Measurements from ENCODE around the gene NMT1. TPM values are rescaled to one million over a fixed set of nuclear protein-coding genes. Genes with fewer than 3 reads are reported as not detected.

The NMT1 gene
- total and polyA plus RNA-seq, 2 of the 13 experiments (the other 11 are each of a cell fraction or from before 2014, with no cell fraction given) = 75.7 to 142 TPM

DNA sequence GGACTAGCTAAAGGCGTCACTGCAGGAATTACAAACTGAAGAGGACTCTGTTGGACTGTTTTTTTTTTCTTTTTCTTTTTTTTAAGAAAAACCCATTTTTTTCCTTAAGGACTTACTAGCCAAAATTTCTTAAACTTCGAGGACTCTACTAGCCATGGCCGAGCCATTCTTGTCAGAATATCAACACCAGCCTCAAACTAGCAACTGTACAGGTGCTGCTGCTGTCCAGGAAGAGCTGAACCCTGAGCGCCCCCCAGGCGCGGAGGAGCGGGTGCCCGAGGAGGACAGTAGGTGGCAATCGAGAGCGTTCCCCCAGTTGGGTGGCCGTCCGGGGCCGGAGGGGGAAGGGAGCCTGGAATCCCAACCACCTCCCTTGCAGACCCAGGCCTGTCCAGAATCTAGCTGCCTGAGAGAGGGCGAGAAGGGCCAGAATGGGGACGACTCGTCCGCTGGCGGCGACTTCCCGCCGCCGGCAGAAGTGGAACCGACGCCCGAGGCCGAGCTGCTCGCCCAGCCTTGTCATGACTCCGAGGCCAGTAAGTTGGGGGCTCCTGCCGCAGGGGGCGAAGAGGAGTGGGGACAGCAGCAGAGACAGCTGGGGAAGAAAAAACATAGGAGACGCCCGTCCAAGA lies 88.0 kb downstream of the NMT1 start (continued):
- TF ChIP-seq, protein P1, sequence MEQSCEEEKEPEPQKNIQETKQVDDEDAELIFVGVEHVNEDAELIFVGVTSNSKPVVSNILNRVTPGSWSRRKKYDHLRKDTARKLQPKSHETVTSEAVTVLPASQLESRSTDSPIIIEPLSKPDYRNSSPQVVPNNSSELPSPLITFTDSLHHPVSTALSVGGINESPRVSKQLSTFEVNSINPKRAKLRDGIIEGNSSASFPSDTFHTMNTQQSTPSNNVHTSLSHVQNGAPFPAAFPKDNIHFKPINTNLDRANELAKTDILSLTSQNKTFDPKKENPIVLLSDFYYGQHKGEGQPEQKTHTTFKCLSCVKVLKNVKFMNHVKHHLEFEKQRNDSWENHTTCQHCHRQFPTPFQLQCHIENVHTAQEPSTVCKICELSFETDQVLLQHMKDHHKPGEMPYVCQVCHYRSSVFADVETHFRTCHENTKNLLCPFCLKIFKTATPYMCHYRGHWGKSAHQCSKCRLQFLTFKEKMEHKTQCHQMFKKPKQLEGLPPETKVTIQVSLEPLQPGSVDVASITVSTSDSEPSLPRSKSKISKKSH (CRISPR knock-in tag; IDR thresholded peaks at IDR 0.05; ENCODE audit: borderline replicate concordance) = no peak
- TF ChIP-seq ZNF670 (CRISPR knock-in tag; IDR thresholded peaks at IDR 0.05; ENCODE audit: borderline replicate concordance) (0 out of 2 replicates have a peak, but pooled peaks have one; percentile 41), ZNF660 (CRISPR knock-in tag; IDR thresholded peaks at IDR 0.05; ENCODE audit: borderline replicate concordance, low read depth) (no peak), RFXAP (CRISPR knock-in tag; IDR thresholded peaks at IDR 0.05; ENCODE audit: borderline replicate concordance) (peak; percentile 64; the same call in 1 of the 2 replicates), ZNF121 (CRISPR knock-in tag; IDR thresholded peaks at IDR 0.05) (no peak), ZNF335 (CRISPR knock-in tag; IDR thresholded peaks at IDR 0.05) (0 out of 2 replicates have a peak, but pooled peaks have one; percentile 6), TARDBP (CRISPR knock-in tag; IDR thresholded peaks at IDR 0.05) (peak; percentile 77; the same call in 1 of the 2 replicates), ZSCAN9 (CRISPR knock-in tag; IDR thresholded peaks at IDR 0.05; ENCODE audit: borderline replicate concordance) (peak; percentile 72), ZNF333 (CRISPR knock-in tag; IDR thresholded peaks at IDR 0.05; ENCODE audit: borderline replicate concordance) (no peak; the same call in 1 of the 2 replicates), ZBTB7A (CRISPR knock-in tag; IDR thresholded peaks at IDR 0.05) (peak; percentile 46; the same call in 1 of the 2 replicates), HOXA3 (CRISPR knock-in tag; IDR thresholded peaks at IDR 0.05) (peak; percentile 58), ZNF10 (CRISPR knock-in tag; IDR thresholded peaks at IDR 0.05; ENCODE audit: borderline replicate concordance, low read depth) (no peak)
- TF ChIP-seq, protein P2, sequence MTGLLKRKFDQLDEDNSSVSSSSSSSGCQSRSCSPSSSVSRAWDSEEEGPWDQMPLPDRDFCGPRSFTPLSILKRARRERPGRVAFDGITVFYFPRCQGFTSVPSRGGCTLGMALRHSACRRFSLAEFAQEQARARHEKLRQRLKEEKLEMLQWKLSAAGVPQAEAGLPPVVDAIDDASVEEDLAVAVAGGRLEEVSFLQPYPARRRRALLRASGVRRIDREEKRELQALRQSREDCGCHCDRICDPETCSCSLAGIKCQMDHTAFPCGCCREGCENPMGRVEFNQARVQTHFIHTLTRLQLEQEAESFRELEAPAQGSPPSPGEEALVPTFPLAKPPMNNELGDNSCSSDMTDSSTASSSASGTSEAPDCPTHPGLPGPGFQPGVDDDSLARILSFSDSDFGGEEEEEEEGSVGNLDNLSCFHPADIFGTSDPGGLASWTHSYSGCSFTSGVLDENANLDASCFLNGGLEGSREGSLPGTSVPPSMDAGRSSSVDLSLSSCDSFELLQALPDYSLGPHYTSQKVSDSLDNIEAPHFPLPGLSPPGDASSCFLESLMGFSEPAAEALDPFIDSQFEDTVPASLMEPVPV (CRISPR knock-in tag; IDR thresholded peaks at IDR 0.05) = peak; percentile 49; the same call in 1 of the 2 replicates
- TF ChIP-seq, protein P3, sequence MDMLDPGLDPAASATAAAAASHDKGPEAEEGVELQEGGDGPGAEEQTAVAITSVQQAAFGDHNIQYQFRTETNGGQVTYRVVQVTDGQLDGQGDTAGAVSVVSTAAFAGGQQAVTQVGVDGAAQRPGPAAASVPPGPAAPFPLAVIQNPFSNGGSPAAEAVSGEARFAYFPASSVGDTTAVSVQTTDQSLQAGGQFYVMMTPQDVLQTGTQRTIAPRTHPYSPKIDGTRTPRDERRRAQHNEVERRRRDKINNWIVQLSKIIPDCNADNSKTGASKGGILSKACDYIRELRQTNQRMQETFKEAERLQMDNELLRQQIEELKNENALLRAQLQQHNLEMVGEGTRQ (IDR thresholded peaks at IDR 0.05; ENCODE audit: low read depth, low read length) = no peak
- TF ChIP-seq, protein P3 (CRISPR knock-in tag; IDR thresholded peaks at IDR 0.05; ENCODE audit: borderline replicate concordance) = 0 out of 2 replicates have a peak, but pooled peaks have one; percentile 34
- TF ChIP-seq, protein P4, sequence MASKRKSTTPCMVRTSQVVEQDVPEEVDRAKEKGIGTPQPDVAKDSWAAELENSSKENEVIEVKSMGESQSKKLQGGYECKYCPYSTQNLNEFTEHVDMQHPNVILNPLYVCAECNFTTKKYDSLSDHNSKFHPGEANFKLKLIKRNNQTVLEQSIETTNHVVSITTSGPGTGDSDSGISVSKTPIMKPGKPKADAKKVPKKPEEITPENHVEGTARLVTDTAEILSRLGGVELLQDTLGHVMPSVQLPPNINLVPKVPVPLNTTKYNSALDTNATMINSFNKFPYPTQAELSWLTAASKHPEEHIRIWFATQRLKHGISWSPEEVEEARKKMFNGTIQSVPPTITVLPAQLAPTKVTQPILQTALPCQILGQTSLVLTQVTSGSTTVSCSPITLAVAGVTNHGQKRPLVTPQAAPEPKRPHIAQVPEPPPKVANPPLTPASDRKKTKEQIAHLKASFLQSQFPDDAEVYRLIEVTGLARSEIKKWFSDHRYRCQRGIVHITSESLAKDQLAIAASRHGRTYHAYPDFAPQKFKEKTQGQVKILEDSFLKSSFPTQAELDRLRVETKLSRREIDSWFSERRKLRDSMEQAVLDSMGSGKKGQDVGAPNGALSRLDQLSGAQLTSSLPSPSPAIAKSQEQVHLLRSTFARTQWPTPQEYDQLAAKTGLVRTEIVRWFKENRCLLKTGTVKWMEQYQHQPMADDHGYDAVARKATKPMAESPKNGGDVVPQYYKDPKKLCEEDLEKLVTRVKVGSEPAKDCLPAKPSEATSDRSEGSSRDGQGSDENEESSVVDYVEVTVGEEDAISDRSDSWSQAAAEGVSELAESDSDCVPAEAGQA (IDR thresholded peaks at IDR 0.05; ENCODE audit: low read depth) = no peak
- TF ChIP-seq, protein P4 (CRISPR knock-in tag; IDR thresholded peaks at IDR 0.05; ENCODE audit: borderline replicate concordance) = 0 out of 2 replicates have a peak, but pooled peaks have one; percentile 34

Data from HepG2 (cell line).